HFF-Myc (cell line): ENCODE measurements around the gene KLK14.
A peak's percentile ranks its signal among the peaks of the same experiment; 100 is the strongest.

ENCODE experiments used
- DNase-seq: peaks from one replicate; pipeline ENCODE4 v3.0.0-alpha.2; 2011; ENCODE audit warnings: low read depth; ENCODE audit errors: extremely low read depth
- H3K4me3 ChIP-seq: replicated peaks from 2 replicates; pipeline ENCODE4 v1.5.1; 2011; ENCODE audit warnings: low read depth, mild to moderate bottlenecking, control low read depth, low read length
- TF ChIP-seq, protein P1 (sequence below): IDR thresholded peaks from 2 replicates; pipeline ENCODE4 v1.5.1; 2012; ENCODE audit warnings: mild to moderate bottlenecking, low read depth, low read length, control low read depth; ENCODE audit errors: missing control alignments

The KLK14 gene, protein sequence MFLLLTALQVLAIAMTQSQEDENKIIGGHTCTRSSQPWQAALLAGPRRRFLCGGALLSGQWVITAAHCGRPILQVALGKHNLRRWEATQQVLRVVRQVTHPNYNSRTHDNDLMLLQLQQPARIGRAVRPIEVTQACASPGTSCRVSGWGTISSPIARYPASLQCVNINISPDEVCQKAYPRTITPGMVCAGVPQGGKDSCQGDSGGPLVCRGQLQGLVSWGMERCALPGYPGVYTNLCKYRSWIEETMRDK

GRCh38 chr19:51082611-51083010 lies at the start of gene KLK14:
Gene KLK14, minus strand, starts transcription at chr19:51082887. Its CDS starts 273 bp downstream, at chr19:51082614.
- TF ChIP-seq, protein P1, sequence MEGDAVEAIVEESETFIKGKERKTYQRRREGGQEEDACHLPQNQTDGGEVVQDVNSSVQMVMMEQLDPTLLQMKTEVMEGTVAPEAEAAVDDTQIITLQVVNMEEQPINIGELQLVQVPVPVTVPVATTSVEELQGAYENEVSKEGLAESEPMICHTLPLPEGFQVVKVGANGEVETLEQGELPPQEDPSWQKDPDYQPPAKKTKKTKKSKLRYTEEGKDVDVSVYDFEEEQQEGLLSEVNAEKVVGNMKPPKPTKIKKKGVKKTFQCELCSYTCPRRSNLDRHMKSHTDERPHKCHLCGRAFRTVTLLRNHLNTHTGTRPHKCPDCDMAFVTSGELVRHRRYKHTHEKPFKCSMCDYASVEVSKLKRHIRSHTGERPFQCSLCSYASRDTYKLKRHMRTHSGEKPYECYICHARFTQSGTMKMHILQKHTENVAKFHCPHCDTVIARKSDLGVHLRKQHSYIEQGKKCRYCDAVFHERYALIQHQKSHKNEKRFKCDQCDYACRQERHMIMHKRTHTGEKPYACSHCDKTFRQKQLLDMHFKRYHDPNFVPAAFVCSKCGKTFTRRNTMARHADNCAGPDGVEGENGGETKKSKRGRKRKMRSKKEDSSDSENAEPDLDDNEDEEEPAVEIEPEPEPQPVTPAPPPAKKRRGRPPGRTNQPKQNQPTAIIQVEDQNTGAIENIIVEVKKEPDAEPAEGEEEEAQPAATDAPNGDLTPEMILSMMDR: no peak
- DNase-seq: no peak
- H3K4me3 ChIP-seq: no peak within 1 kb of the TSS

GRCh38 chr19:51131780-51132680 lies 49.3 kb upstream of the KLK14 start:
- TF ChIP-seq, protein P1: no peak
- DNase-seq: peak; percentile 21

DNA sequence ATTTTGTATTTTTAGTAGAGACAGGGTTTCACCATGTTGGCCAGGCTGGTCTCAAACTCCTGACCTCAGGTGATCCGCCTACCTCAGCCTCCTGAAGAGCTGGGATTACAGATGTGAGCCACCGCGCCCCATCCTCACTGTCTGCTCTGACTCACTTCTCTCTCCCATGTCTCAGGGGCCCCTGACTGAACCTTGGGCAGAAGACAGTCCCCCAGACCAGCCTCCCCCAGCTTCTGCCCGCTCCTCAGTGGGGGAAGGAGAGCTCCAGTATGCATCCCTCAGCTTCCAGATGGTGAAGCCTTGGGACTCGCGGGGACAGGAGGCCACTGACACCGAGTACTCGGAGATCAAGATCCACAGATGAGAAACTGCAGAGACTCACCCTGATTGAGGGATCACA lies 47.0 kb upstream of the KLK14 start:
- TF ChIP-seq, protein P1: no peak
- no peak for DNase-seq
- H3K4me3 ChIP-seq: no peak overlapping the region

More at GRCh38 chr19:51131780-51132680, 49.3 kb upstream of the KLK14 start:
- no peak overlapping the region for H3K4me3 ChIP-seq

DNA sequence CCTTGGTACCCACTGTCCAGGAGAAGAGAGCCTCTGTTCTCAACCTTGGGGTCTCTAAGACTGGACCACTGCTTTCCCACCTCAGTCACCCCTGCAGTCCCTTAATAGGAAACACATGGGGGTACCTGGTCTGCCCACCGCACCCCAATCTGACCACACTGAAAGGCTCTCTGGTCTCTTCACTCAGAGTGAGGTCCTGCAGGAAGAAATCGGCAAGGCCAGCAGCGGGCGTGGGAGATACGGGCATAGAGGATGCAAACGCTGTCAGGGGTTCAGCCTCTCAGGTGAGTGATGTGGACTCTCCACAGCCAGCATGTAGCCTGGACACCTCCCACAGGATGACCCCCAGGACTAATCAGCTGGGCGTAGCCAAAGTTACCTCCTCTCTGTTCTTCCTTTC lies 45.5 kb upstream of the KLK14 start:
- no peak overlapping the region for H3K4me3 ChIP-seq
- no peak for DNase-seq
- TF ChIP-seq, protein P1: no peak

GRCh38 chr19:51127755-51128154 lies 45.1 kb upstream of the KLK14 start:
- DNase-seq: no peak
- TF ChIP-seq, protein P1: no peak
- no peak overlapping the region for H3K4me3 ChIP-seq

GRCh38 chr19:51127032-51127431 lies 44.3 kb upstream of the KLK14 start:
- H3K4me3 ChIP-seq: no peak overlapping the region
- TF ChIP-seq, protein P1: no peak

More at GRCh38 chr19:51127032-51127431, 44.3 kb upstream of the KLK14 start:
- no peak for DNase-seq
